Cerebellar nuclear complex (tissue), 1 donor: ENCODE measurements around the gene FAU.

Source experiments
- DNase-seq, 2 experiments: peaks; one replicate each; lab custom pipeline; 2025; lab: John Stamatoyannopoulos, UW

The FAU gene

GRCh38 chr11:65078151-65078550 is 43.8 kb downstream of the FAU start:
- DNase-seq = no peak

GRCh38 chr11:65077451-65077850 is 44.5 kb downstream of the FAU start:
- no peak for DNase-seq

GRCh38 chr11:65072631-65072966 is 49.3 kb downstream of the FAU start:
- no peak for DNase-seq

GRCh38 chr11:65071907-65072630 is 49.9 kb downstream of the FAU start:
- no peak for DNase-seq
